Activated B cell treated with CpG ODN at 0.5 μM for 24 hours (primary cell): ENCODE results near the gene F2RL3. TPM values are rescaled to one million over a fixed set of nuclear protein-coding genes. Genes with fewer than 3 reads are reported as not detected.

ENCODE experiments used
- ATAC-seq: fragments of 200-7000 bp; cut with Tn5 transposase; one replicate; pipeline ENCODE4 v1.10.0; 2021; ENCODE audit warnings: low read depth, mild to moderate bottlenecking, moderate library complexity
- CTCF ChIA-PET: fragments of 350-600 bp; sonication (Branson Sonifier 250); formaldehyde crosslinking; loops from one replicate; lab custom pipeline; 2021; ENCODE audit warnings: antibody characterized with exemption; lab: Charles Lee
- POLR2A ChIA-PET: fragments of 350-600 bp; sonication (Branson Sonifier 250); formaldehyde crosslinking; loops from one replicate; lab custom pipeline; 2021; ENCODE audit warnings: antibody characterized with exemption; lab: Charles Lee
- DNase-seq: peaks from one replicate; pipeline ENCODE4 v3.0.0; 2022
- H3K27ac Mint-ChIP-seq: one replicate; pipeline ENCODE4 v1.8.0; 2020; ENCODE audit warnings: mixed read lengths
- H3K27me3 Mint-ChIP-seq: one replicate; pipeline ENCODE4 v1.8.0; 2021; ENCODE audit warnings: mixed read lengths
- H3K36me3 Mint-ChIP-seq: one replicate; pipeline ENCODE4 v1.8.0; 2021; ENCODE audit warnings: low read depth, mixed read lengths
- H3K4me1 Mint-ChIP-seq: one replicate; pipeline ENCODE4 v1.8.0; 2021; ENCODE audit warnings: mixed read lengths
- H3K4me3 Mint-ChIP-seq: one replicate; pipeline ENCODE4 v1.8.0; 2020; ENCODE audit warnings: mild to moderate bottlenecking, mixed read lengths
- H3K9me3 Mint-ChIP-seq: one replicate; pipeline ENCODE4 v1.8.0; 2020; ENCODE audit warnings: mixed read lengths
- intact Hi-C: fragments of 100-400 bp; cut with micrococcal nuclease; formaldehyde crosslinking; loops from one replicate; pipeline ENCODE4 v1.15.1; 2024
- total RNA-seq: library from RNA; stranded (reverse); gene quantifications from 2 replicates; pipeline ENCODE4 v1.2.3, GENCODE V29; 2022
- TF ChIP-seq, protein P1 (sequence below): fragments of 200-600 bp; IDR thresholded peaks from one replicate; pipeline ENCODE4 v1.8.0; 2022; ENCODE audit warnings: antibody characterized with exemption, mild to moderate bottlenecking

Gene F2RL3
- total RNA-seq, 1 donor from 2014 or later = 0.58 TPM

DNA sequence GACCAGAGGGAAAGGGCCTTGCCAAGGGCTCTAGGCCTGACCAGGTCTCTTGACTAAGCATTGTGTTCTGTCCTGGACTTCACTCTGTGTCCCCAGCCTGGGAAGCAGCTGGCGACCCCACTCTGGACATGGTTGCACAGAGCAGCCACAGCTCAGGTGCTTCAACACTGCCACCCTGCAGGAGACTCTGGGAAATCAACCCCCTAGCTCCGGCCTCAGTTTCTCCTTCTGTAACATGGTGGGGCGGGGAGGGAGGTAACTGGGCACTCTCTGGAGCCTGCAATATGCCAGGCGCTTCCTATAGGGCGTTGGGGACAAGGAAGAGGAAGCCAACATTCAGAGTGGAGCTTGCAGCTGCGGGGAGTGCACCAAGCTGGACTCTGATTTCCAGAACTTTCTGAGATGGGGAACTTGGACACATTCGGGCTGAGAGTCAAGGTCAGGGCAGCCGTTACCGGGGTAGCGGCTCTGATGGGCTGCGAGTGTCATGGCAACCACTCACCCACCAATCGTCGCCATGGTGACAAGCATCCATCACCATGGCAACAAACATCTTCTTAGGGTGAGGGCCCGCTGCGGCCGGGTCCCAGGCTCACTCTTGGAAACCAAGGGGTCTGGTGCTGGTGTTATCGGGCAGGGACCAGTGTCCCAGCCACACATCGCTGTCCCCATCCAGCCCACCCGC lies 12.8 kb downstream of the F2RL3 start:
- Mint-ChIP-seq H3K36me3 (no peaks in the 10 kb centered on the region), H3K27me3 (no peaks in the 10 kb centered on the region), H3K4me3 (no peak overlapping the region), H3K4me1 (peaks cover 14% of the 10 kb centered on the region), H3K27ac (no peak overlapping the region), H3K9me3 (no peaks in the 10 kb centered on the region)
- TF ChIP-seq, protein P1, sequence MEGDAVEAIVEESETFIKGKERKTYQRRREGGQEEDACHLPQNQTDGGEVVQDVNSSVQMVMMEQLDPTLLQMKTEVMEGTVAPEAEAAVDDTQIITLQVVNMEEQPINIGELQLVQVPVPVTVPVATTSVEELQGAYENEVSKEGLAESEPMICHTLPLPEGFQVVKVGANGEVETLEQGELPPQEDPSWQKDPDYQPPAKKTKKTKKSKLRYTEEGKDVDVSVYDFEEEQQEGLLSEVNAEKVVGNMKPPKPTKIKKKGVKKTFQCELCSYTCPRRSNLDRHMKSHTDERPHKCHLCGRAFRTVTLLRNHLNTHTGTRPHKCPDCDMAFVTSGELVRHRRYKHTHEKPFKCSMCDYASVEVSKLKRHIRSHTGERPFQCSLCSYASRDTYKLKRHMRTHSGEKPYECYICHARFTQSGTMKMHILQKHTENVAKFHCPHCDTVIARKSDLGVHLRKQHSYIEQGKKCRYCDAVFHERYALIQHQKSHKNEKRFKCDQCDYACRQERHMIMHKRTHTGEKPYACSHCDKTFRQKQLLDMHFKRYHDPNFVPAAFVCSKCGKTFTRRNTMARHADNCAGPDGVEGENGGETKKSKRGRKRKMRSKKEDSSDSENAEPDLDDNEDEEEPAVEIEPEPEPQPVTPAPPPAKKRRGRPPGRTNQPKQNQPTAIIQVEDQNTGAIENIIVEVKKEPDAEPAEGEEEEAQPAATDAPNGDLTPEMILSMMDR = no peak
- ChIA-PET POLR2A (no interaction called here), CTCF (interaction anchor here (0.6 kb wide), 1 partner anchor 1064 kb away, joined by 3 read pairs; no protein-coding TSS in a partner anchor)
- intact Hi-C loops = no loop called here
- DNase-seq (no peak), ATAC-seq (no peak)

DNA sequence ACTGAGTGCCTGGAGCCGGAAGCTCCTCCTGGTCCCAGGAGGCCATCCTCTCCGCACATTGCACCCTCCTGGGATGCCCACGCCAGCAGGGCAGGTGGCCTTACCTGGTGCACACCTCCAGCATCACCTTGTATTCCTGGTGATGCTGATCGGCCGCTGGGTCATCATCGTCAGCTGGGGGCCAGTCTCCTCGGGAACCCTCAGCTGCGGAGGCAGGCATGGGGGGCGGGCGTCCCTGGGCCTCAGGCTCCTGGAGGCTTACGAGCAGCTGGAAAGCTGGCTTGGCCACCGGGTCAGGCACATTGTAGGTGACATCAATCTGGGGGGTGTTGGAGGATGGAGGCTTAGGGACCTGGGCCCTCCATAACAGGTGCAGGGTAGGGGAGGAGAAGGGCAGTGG lies 13.7 kb downstream of the F2RL3 start:
- DNase-seq = no peak
- POLR2A ChIA-PET = no interaction called here
- CTCF ChIA-PET = no interaction called here
- Mint-ChIP-seq H3K9me3 (no peaks in the 10 kb centered on the region), H3K4me3 (no peak overlapping the region), H3K27me3 (no peaks in the 10 kb centered on the region), H3K27ac (no peak overlapping the region), H3K36me3 (no peaks in the 10 kb centered on the region), H3K4me1 (peaks cover 14% of the 10 kb centered on the region)
- no peak for ATAC-seq
- intact Hi-C loops = no loop called here
- TF ChIP-seq, protein P1 = no peak

DNA sequence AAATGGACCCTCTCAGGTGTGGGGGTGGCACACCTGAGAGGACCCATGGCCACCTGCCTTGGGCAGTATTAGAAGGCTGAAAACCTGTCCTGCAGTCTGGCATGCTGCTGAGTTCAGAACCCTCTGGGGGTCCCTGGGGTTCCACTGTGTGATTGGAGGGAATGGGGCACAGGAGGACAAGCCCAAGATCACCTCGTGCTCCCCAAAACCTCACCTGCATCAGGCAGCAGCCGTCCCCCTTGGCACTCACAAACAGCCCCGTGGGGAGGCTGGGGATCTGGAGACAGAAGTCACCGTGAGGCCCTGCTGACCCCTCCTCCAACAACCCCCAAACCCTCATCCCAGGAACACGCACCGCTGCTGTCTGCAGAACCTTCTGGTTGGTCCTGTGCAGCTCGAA lies 14.5 kb downstream of the F2RL3 start:
- TF ChIP-seq, protein P1 = no peak
- Mint-ChIP-seq H3K36me3 (no peaks in the 10 kb centered on the region), H3K27me3 (no peaks in the 10 kb centered on the region), H3K4me3 (no peak overlapping the region), H3K4me1 (peaks cover 9% of the 10 kb centered on the region), H3K27ac (no peak overlapping the region), H3K9me3 (no peaks in the 10 kb centered on the region)
- CTCF ChIA-PET = no interaction called here
- no peak for DNase-seq
- POLR2A ChIA-PET = no interaction called here
- intact Hi-C loops = no loop called here
- ATAC-seq = no peak

DNA sequence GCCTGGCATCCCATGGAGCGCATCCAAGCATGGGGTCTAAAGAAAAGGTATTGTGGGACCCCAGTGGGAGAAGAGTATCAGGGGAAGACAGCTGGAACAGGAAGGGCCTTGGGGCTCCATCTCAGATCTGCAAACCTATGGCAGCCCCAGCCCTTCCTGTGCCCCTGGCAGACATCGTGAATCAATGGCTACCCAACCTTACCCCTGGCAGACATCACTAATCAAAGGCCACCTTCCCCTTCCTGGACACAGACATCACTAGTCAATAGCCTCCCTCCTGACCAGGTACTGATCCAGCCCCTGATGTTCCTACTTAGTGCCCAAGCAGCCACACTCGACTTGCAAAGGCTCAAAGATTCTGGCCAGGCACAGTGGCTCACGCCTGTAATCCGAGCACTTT lies 15.8 kb downstream of the F2RL3 start:
- no peaks in the 10 kb centered on the region for H3K36me3 Mint-ChIP-seq
- peaks cover 3% of the 10 kb centered on the region for H3K4me1 Mint-ChIP-seq

DNA sequence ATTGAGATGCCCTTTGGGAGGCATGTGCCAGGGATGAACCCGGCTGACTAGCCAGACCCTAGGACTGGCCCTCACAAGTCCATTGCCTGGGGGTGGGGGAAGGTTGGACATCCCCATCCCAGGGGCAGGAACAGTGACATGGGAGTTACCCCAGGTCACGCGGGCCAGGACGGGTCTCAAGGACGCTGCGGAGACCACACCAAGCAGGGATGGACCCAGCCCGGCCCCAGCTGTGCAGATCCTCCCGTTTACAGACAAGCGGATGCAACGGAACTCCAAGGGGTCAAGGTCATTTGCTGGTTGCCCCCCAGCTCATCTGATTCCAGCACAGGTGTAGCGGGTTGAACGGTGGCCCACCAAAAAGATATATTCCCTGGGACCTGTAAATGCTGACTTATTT lies 20.0 kb downstream of the F2RL3 start:
- intact Hi-C loops = no loop called here
- TF ChIP-seq, protein P1 = no peak
- H3K36me3 Mint-ChIP-seq = no peaks in the 10 kb centered on the region
- no peaks in the 10 kb centered on the region for H3K4me1 Mint-ChIP-seq
- H3K27me3 Mint-ChIP-seq = no peaks in the 10 kb centered on the region
- ATAC-seq (no peak), DNase-seq (no peak)
- H3K4me3 Mint-ChIP-seq = no peak overlapping the region
- H3K27ac Mint-ChIP-seq = no peak overlapping the region
- POLR2A ChIA-PET = no interaction called here
- peaks cover 17% of the 10 kb centered on the region for H3K9me3 Mint-ChIP-seq
- CTCF ChIA-PET = no interaction called here

More for the DNA sequence above, 15.8 kb downstream of the F2RL3 start:
- H3K9me3 Mint-ChIP-seq = no peaks in the 10 kb centered on the region
- ChIA-PET POLR2A (no interaction called here), CTCF (no interaction called here)
- ATAC-seq (no peak), DNase-seq (no peak)
- TF ChIP-seq, protein P1 = no peak
- no peak overlapping the region for H3K4me3 Mint-ChIP-seq
- H3K27me3 Mint-ChIP-seq = no peaks in the 10 kb centered on the region
- H3K27ac Mint-ChIP-seq = no peak overlapping the region
- intact Hi-C loops = no loop called here
